AG04450 (cell line): ENCODE data around the gene ARFGAP1. TPM values are rescaled to one million over a fixed set of nuclear protein-coding genes. Genes with fewer than 3 reads are reported as not detected.

Source experiments
- CTCF ChIA-PET: fragments of 300-600, 350-600 bp; formaldehyde crosslinking; extraction: SDS; loops from one replicate; lab custom pipeline; 2022; ENCODE audit warnings: antibody characterized with exemption, inconsistent platforms; lab: Charles Lee
- POLR2A ChIA-PET: fragments of 350-600 bp; formaldehyde crosslinking; extraction: SDS; loops from one replicate; lab custom pipeline; 2021; ENCODE audit warnings: antibody characterized with exemption, inconsistent platforms; lab: Yijun Ruan, JAX
- DNase-seq: peaks from one replicate; pipeline ENCODE4 v3.0.0-alpha.2; 2011; ENCODE audit warnings: low read depth, low spot score
- H3K27ac ChIP-seq: one replicate; pipeline ENCODE4 v1.5.1; 2012; ENCODE audit warnings: low read depth, low read length, control low read depth
- H3K27me3 ChIP-seq: one replicate; pipeline ENCODE4 v1.6.0; 2012; ENCODE audit warnings: low read length; ENCODE audit not compliant: control insufficient read depth, insufficient read depth
- H3K4me3 ChIP-seq: 2 replicates; pipeline ENCODE4 v1.5.1; 2011; ENCODE audit warnings: mild to moderate bottlenecking, low read depth, low read length, control low read depth
- H3K9me3 ChIP-seq: 2 replicates; pipeline ENCODE4 v1.5.1; 2012; ENCODE audit warnings: low read length; ENCODE audit not compliant: control insufficient read depth, insufficient read depth
- CTCF ChIP-seq: IDR thresholded peaks from 2 replicates; pipeline ENCODE4 v1.5.1; 2011; ENCODE audit warnings: low read depth, low read length, control low read depth, inconsistent platforms
- polyA plus RNA-seq: library from polyadenylated mRNA; depleted of rRNA; stranded (reverse); fragments of >200 nt; gene quantifications from 2 replicates; pipeline ENCODE4 v1.2.3, GENCODE V29; 2011

ARFGAP1 gene
- polyA plus RNA-seq, 1 experiment = 52.6 TPM

- ChIA-PET POLR2A (no interaction called here), CTCF (no interaction called here)
- no peak for DNase-seq
- no peak for TF ChIP-seq CTCF
- H3K4me3 ChIP-seq = no peak overlapping the region
- peaks cover 81% of the 10 kb centered on the region for H3K27me3 ChIP-seq
- H3K27ac ChIP-seq = no peak overlapping the region
- H3K9me3 ChIP-seq = peaks cover 10% of the 10 kb centered on the region; the same call in 1 of the 2 replicates
These were observed 15.7 kb upstream of the ARFGAP1 start for GRCh38 chr20:63256954-63257353.

- CTCF ChIA-PET = no interaction called here
- DNase-seq = no peak
- Histone ChIP-seq H3K27me3 (peaks cover 83% of the 10 kb centered on the region), H3K27ac (no peak overlapping the region), H3K9me3 (peaks cover 10% of the 10 kb centered on the region; the same call in 1 of the 2 replicates), H3K4me3 (no peak overlapping the region)
- POLR2A ChIA-PET = no interaction called here
- no peak for TF ChIP-seq CTCF
These were observed 15.0 kb upstream of the ARFGAP1 start for GRCh38 chr20:63257629-63258028.

- CTCF ChIA-PET = no interaction called here
These were observed 13.8 kb upstream of the ARFGAP1 start for GRCh38 chr20:63258781-63259180.

GRCh38 chr20:63259734-63260460 is 12.7 kb upstream of the ARFGAP1 start:
- ChIA-PET CTCF (no interaction called here), POLR2A (no interaction called here)

More at GRCh38 chr20:63258781-63259180, 13.8 kb upstream of the ARFGAP1 start:
- H3K4me3 ChIP-seq = no peak overlapping the region
- no peak overlapping the region for H3K27ac ChIP-seq
- no peak for TF ChIP-seq CTCF
- POLR2A ChIA-PET = no interaction called here
- H3K9me3 ChIP-seq = peaks cover 10% of the 10 kb centered on the region; the same call in 1 of the 2 replicates
- peaks cover 84% of the 10 kb centered on the region for H3K27me3 ChIP-seq
- no peak for DNase-seq

More at GRCh38 chr20:63259734-63260460, 12.7 kb upstream of the ARFGAP1 start:
- TF ChIP-seq CTCF = no peak
- H3K27ac ChIP-seq = no peak overlapping the region
- no peak for DNase-seq
- peaks cover 9% of the 10 kb centered on the region; the same call in 1 of the 2 replicates for H3K9me3 ChIP-seq
- H3K27me3 ChIP-seq = peaks cover 87% of the 10 kb centered on the region
- no peak overlapping the region for H3K4me3 ChIP-seq
